DOHH2 (cell line): Measurements from ENCODE around the gene CADPS.

Experiments used
- H3F3A ChIP-seq: fragments of 200-600 bp; sonication (generic), shearing (Covaris generic); 2 replicates; pipeline ENCODE4 v1.6.0; 2016; ENCODE audit warnings: antibody characterized with exemption, mild to moderate bottlenecking; ENCODE audit not compliant: control insufficient read depth, insufficient read depth
- H3K27ac ChIP-seq: fragments of 200-600 bp; sonication (generic); 2 replicates; pipeline ENCODE4 v1.5.1; 2014; ENCODE audit warnings: low read depth, mild to moderate bottlenecking, low read length, moderate library complexity
- H3K27me3 ChIP-seq: fragments of 200-600 bp; sonication (generic); 2 replicates; pipeline ENCODE4 v1.6.1; 2014; ENCODE audit warnings: mild to moderate bottlenecking, low read length, mixed read lengths; ENCODE audit not compliant: control insufficient read depth
- H3K36me3 ChIP-seq: fragments of 200-600 bp; sonication (generic); 2 replicates; pipeline ENCODE4 v1.6.1; 2014; ENCODE audit warnings: mild to moderate bottlenecking, low read length, moderate library complexity, mixed read lengths; ENCODE audit not compliant: control insufficient read depth
- H3K4me1 ChIP-seq: fragments of 200-600 bp; sonication (generic); 2 replicates; pipeline ENCODE4 v1.6.1; 2014; ENCODE audit warnings: mild to moderate bottlenecking, low read length, mixed read lengths; ENCODE audit not compliant: control insufficient read depth
- H3K4me2 ChIP-seq: fragments of 200-600 bp; sonication (generic); 2 replicates; pipeline ENCODE4 v1.6.0; 2014; ENCODE audit warnings: mild to moderate bottlenecking, low read length, moderate library complexity
- H3K4me3 ChIP-seq: fragments of 200-600 bp; sonication (generic); 2 replicates; pipeline ENCODE4 v1.5.1; 2014; ENCODE audit warnings: mild to moderate bottlenecking, low read length, mixed read lengths
- H3K79me2 ChIP-seq: fragments of 200-600 bp; sonication (generic); 2 replicates; pipeline ENCODE4 v1.6.1; 2014; ENCODE audit warnings: mild to moderate bottlenecking, low read length, mixed read lengths; ENCODE audit not compliant: control insufficient read depth
- H3K9me2 ChIP-seq: fragments of 200-600 bp; sonication (generic); replicated peaks from 2 replicates; pipeline ENCODE4 v1.6.1; 2014; ENCODE audit warnings: mild to moderate bottlenecking, low read length, mixed read lengths; ENCODE audit not compliant: control insufficient read depth
- H3K9me3 ChIP-seq: fragments of 200-600 bp; sonication (generic); 2 replicates; pipeline ENCODE4 v1.6.1; 2014; ENCODE audit warnings: antibody characterized with exemption, low read length, mixed read lengths; ENCODE audit not compliant: control insufficient read depth, insufficient read depth
- H4K20me1 ChIP-seq: fragments of 200-600 bp; sonication (generic); 2 replicates; pipeline ENCODE4 v1.6.0; 2014; ENCODE audit warnings: low read depth, mild to moderate bottlenecking, antibody characterized with exemption, low read length, moderate library complexity; ENCODE audit not compliant: control insufficient read depth, insufficient read depth
- CTCF ChIP-seq: fragments of 200-600 bp; sonication (generic); IDR thresholded peaks from one replicate; pipeline ENCODE4 v1.5.1; 2014; ENCODE audit warnings: antibody characterized with exemption, mild to moderate bottlenecking, low read depth, low read length; ENCODE audit not compliant: poor library complexity, severe bottlenecking
- EZH2phosphoT487 ChIP-seq: fragments of 200-600 bp; sonication (generic); IDR thresholded peaks from 2 replicates; pipeline ENCODE4 v1.6.1; 2017; ENCODE audit warnings: borderline replicate concordance, mild to moderate bottlenecking, antibody characterized with exemption, low read length, moderate library complexity, mixed read lengths

Gene CADPS

DNA sequence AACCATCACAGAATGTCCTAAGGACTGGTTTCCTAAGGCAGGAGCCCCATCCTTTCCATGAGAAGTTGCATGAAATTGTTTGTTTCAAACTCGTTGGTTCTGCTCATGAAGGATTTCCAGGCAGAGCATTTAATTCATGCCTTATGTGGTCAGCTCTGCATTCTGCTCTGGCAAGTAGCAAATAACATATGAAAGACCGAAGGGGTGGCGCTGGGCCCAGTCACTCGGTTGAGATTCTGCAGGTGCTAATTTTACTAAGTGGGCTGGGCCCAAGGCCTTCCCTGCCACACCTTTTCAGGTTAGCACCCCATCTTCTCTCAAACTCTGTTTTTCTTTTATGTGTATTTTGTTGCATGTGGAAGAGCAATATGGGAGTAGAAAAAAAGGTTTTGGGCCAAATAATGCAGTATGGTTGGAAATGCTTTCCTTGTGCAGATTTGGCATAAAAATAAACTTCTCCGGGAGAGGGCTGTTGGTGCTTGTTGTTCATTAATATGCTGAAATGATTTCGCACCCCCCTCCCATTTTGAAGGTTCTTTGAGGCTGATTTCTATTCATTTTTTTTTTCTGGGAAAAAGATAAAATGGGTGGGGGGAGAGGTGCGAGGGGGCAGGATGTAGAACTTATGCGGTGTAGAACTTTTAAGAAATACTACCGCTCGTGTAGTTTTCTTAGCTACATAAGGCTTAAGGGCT lies 318.9 kb downstream of the CADPS start:
- TF ChIP-seq EZH2phosphoT487 (no peak), CTCF (no peak)

DNA sequence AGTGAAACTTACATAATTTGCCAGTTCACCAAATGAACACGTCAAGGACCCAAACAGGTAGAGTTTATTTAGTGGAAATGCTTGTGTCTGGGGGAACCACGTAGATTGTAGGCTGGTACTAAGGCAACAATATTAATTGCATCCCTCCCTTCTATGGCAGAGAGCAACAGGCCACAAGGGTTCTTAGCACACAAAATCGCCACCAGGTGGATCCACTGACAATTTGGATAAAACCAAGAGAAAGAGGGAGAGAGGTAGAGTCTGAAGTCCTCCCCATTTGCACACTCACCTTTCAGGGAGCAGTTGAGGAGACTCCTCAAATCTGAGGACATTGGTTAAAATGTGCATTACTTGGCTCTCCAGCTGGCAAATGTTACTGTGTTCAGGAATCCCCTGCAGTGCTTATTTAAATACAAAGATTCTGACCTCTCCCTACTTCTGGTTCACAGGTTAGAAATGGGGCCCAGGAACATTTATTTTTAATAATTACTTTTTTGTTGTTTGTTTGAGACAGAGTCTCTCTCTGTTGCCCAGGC lies 320.9 kb downstream of the CADPS start:
- TF ChIP-seq EZH2phosphoT487 (no peak), CTCF (peak; percentile 37)
- H3K4me1 ChIP-seq, result no peaks in the 10 kb centered on the region
- H3K79me2 ChIP-seq, result no peaks in the 10 kb centered on the region
- H3K9me2 ChIP-seq, result no peaks in the 10 kb centered on the region
- H3K27me3 ChIP-seq, result no peaks in the 10 kb centered on the region
- H3K9me3 ChIP-seq, result no peaks in the 10 kb centered on the region
- H3K4me2 ChIP-seq, result no peak overlapping the region
- H3K4me3 ChIP-seq, result no peak overlapping the region
- no peaks in the 10 kb centered on the region for H3F3A ChIP-seq
- no peak overlapping the region for H3K27ac ChIP-seq
- peaks cover 18% of the 10 kb centered on the region for H3K36me3 ChIP-seq
- no peaks in the 10 kb centered on the region for H4K20me1 ChIP-seq

More for the DNA sequence above, 318.9 kb downstream of the CADPS start:
- no peak overlapping the region for H3K4me2 ChIP-seq
- H3K4me3 ChIP-seq, result no peak overlapping the region
- no peaks in the 10 kb centered on the region for H3K27me3 ChIP-seq
- H3K36me3 ChIP-seq, result peaks cover 18% of the 10 kb centered on the region
- no peaks in the 10 kb centered on the region for H3K4me1 ChIP-seq
- no peaks in the 10 kb centered on the region for H4K20me1 ChIP-seq
- no peaks in the 10 kb centered on the region for H3K9me3 ChIP-seq
- no peaks in the 10 kb centered on the region for H3F3A ChIP-seq
- H3K27ac ChIP-seq, result no peak overlapping the region
- no peaks in the 10 kb centered on the region for H3K9me2 ChIP-seq
- H3K79me2 ChIP-seq, result no peaks in the 10 kb centered on the region

DNA sequence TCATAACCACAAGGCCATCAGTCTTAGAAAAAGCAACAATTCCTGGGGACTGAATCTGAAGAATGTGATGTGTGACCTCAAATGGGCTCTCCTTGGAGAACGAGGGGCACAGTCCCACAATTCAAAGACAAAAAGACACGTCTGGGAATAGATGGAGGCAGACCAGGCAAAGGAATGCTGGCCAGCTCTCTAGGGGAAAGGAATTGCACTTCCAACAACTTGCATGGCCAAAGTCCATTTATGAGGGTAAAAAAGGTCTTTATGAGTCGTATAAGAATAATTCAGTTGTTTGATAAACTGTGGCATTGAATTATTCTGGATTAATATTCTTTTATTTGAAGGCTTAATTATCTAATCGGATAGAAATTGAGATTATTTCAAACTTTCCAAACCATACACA lies 321.4 kb downstream of the CADPS start:
- Histone ChIP-seq H3K36me3 (peaks cover 18% of the 10 kb centered on the region), H3K4me1 (no peaks in the 10 kb centered on the region), H3K27ac (no peak overlapping the region), H3K79me2 (no peaks in the 10 kb centered on the region), H3K9me2 (no peaks in the 10 kb centered on the region), H4K20me1 (no peaks in the 10 kb centered on the region), H3K4me2 (no peak overlapping the region), H3K4me3 (no peak overlapping the region), H3K9me3 (no peaks in the 10 kb centered on the region), H3K27me3 (no peaks in the 10 kb centered on the region), H3F3A (no peaks in the 10 kb centered on the region)
- TF ChIP-seq EZH2phosphoT487, result no peak
- TF ChIP-seq CTCF, result no peak
